H9 (cell line): Measurements from ENCODE around the gene HABP4. TPM values are rescaled to one million over a fixed set of nuclear protein-coding genes. Genes with fewer than 3 reads are reported as not detected.

Experiments used
- DNase-seq: peaks from one replicate; pipeline ENCODE4 v3.0.0-alpha.2; 2017
- H2AFZ ChIP-seq: one replicate; pipeline ENCODE4 v1.6.1; 2013; ENCODE audit warnings: mild to moderate bottlenecking, low read length, control low read depth, moderate library complexity
- H2AK5ac ChIP-seq: 2 replicates; pipeline ENCODE4 v1.6.1; 2013; ENCODE audit warnings: low read length, control low read depth, mixed read lengths; ENCODE audit not compliant: insufficient read length
- H2BK120ac ChIP-seq: one replicate; pipeline ENCODE4 v1.6.1; 2013; ENCODE audit warnings: low read depth, mild to moderate bottlenecking, low read length, control low read depth, inconsistent platforms; ENCODE audit not compliant: poor library complexity, severe bottlenecking
- H2BK12ac ChIP-seq: 2 replicates; pipeline ENCODE4 v1.6.1; 2013; ENCODE audit warnings: low read length, control low read depth, mixed read lengths, low read depth; ENCODE audit not compliant: insufficient read length
- H2BK15ac ChIP-seq: 2 replicates; pipeline ENCODE4 v1.6.1; 2013; ENCODE audit warnings: low read depth, low read length, control low read depth
- H2BK20ac ChIP-seq: one replicate; pipeline ENCODE4 v1.6.1; 2013; ENCODE audit warnings: low read depth, mild to moderate bottlenecking, low read length, control low read depth, inconsistent platforms; ENCODE audit not compliant: poor library complexity, severe bottlenecking
- H2BK5ac ChIP-seq: 2 replicates; pipeline ENCODE4 v1.6.1; 2013; ENCODE audit warnings: low read length, control low read depth, mixed read lengths; ENCODE audit not compliant: insufficient read length
- H3K14ac ChIP-seq: 2 replicates; pipeline ENCODE4 v1.6.1; 2013; ENCODE audit warnings: low read length, control low read depth; ENCODE audit not compliant: insufficient read depth
- H3K18ac ChIP-seq: 2 replicates; pipeline ENCODE4 v1.6.1; 2013; ENCODE audit warnings: low read depth, mild to moderate bottlenecking, mixed read lengths, low read length, control low read depth; ENCODE audit not compliant: insufficient read length
- H3K23ac ChIP-seq: 2 replicates; pipeline ENCODE4 v1.6.1; 2013; ENCODE audit warnings: low read length, control low read depth, mixed read lengths, low read depth; ENCODE audit not compliant: insufficient read length
- H3K23me2 ChIP-seq: 2 replicates; pipeline ENCODE4 v1.6.1; 2013; ENCODE audit warnings: low read depth, mild to moderate bottlenecking, mixed read lengths, low read length, control low read depth; ENCODE audit not compliant: insufficient read length, poor library complexity, severe bottlenecking
- H3K27ac ChIP-seq: 2 replicates; pipeline ENCODE4 v1.5.1; 2013; ENCODE audit warnings: low read length, control low read depth, mixed read lengths, low read depth; ENCODE audit not compliant: insufficient read length
- H3K27me3 ChIP-seq: 2 replicates; pipeline ENCODE4 v1.6.1; 2013; ENCODE audit warnings: low read length, control low read depth, inconsistent platforms; ENCODE audit not compliant: insufficient read depth
- H3K4ac ChIP-seq: 2 replicates; pipeline ENCODE4 v1.6.1; 2013; ENCODE audit warnings: low read depth, mild to moderate bottlenecking, control low read depth, inconsistent platforms, low read length, moderate library complexity
- H3K4me1 ChIP-seq: 2 replicates; pipeline ENCODE4 v1.6.1; 2013; ENCODE audit warnings: low read length, control low read depth, inconsistent platforms; ENCODE audit not compliant: insufficient read depth
- H3K4me2 ChIP-seq: 2 replicates; pipeline ENCODE4 v1.6.1; 2013; ENCODE audit warnings: low read length, control low read depth, mixed read lengths; ENCODE audit not compliant: insufficient read length, insufficient read depth
- H3K56ac ChIP-seq: 2 replicates; pipeline ENCODE4 v1.6.1; 2013; ENCODE audit warnings: low read depth, mild to moderate bottlenecking, mixed read lengths, low read length, control low read depth; ENCODE audit not compliant: insufficient read length
- H3K79me1 ChIP-seq: 2 replicates; pipeline ENCODE4 v1.6.1; 2013; ENCODE audit warnings: low read depth, mild to moderate bottlenecking, moderate library complexity, low read length, control low read depth, inconsistent platforms; ENCODE audit not compliant: insufficient read depth, poor library complexity, severe bottlenecking
- H3K79me2 ChIP-seq: 2 replicates; pipeline ENCODE4 v1.6.1; 2013; ENCODE audit warnings: low read length, control low read depth, inconsistent platforms; ENCODE audit not compliant: insufficient read depth
- H3K9ac ChIP-seq: 2 replicates; pipeline ENCODE4 v1.6.1; 2013; ENCODE audit warnings: low read length, control low read depth, mixed read lengths; ENCODE audit not compliant: insufficient read length; ENCODE audit errors: extremely low read depth
- H3K9me3 ChIP-seq: one replicate; pipeline ENCODE4 v1.6.1; 2013; ENCODE audit warnings: low read depth, low read length, inconsistent platforms; ENCODE audit not compliant: control insufficient read depth
- H3T11ph ChIP-seq: one replicate; pipeline ENCODE4 v1.6.1; 2013; ENCODE audit warnings: mild to moderate bottlenecking, low read length, control low read depth, inconsistent platforms
- H4K20me1 ChIP-seq: one replicate; pipeline ENCODE4 v1.6.1; 2013; ENCODE audit not compliant: control insufficient read depth, insufficient read length, insufficient read depth
- H4K5ac ChIP-seq: 2 replicates; pipeline ENCODE4 v1.6.1; 2013; ENCODE audit warnings: low read depth, mild to moderate bottlenecking, mixed read lengths, low read length, control low read depth; ENCODE audit not compliant: insufficient read length
- H4K8ac ChIP-seq: replicated peaks from 2 replicates; pipeline ENCODE4 v1.6.1; 2013; ENCODE audit warnings: low read length, control low read depth, mixed read lengths, low read depth; ENCODE audit not compliant: insufficient read length
- H4K91ac ChIP-seq: 2 replicates; pipeline ENCODE4 v1.6.1; 2013; ENCODE audit warnings: low read depth, mild to moderate bottlenecking, moderate library complexity, mixed read lengths, low read length, control low read depth; ENCODE audit not compliant: insufficient read length
- H3K27ac Mint-ChIP-seq, 3 experiments: 2 replicates in 2 of 3; 3 replicates in 1 of 3; pipeline ENCODE4 v1.8.0; 2020 to 2021; ENCODE audit warnings: mixed read lengths in 3 of 3, mild to moderate bottlenecking in 1 of 3, moderate library complexity in 1 of 3
- H3K27me3 Mint-ChIP-seq: 2 replicates; pipeline ENCODE4 v1.8.0; 2021; ENCODE audit warnings: low read depth, mild to moderate bottlenecking, moderate library complexity, mixed read lengths
- H3K36me3 Mint-ChIP-seq, 3 experiments: 2 replicates in 2 of 3; 3 replicates in 1 of 3; pipeline ENCODE4 v1.8.0; 2020 to 2021; ENCODE audit warnings: low read depth in 3 of 3, mixed read lengths in 3 of 3; ENCODE audit not compliant: insufficient read depth in 1 of 3
- H3K4me1 Mint-ChIP-seq, 2 experiments: 2 replicates each; pipeline ENCODE4 v1.8.0; 2020; ENCODE audit warnings: mixed read lengths in 2 of 2
- H3K4me3 Mint-ChIP-seq, 2 experiments: 2 replicates in 1 of 2; 3 replicates in 1 of 2; pipeline ENCODE4 v1.8.0; 2020 to 2021; ENCODE audit warnings: mild to moderate bottlenecking in 2 of 2, mixed read lengths in 2 of 2, moderate library complexity in 1 of 2
- H3K9me3 Mint-ChIP-seq, 2 experiments: 2 replicates in 1 of 2; 3 replicates in 1 of 2; pipeline ENCODE4 v1.8.0; 2020; ENCODE audit warnings: mild to moderate bottlenecking in 2 of 2, mixed read lengths in 2 of 2, moderate library complexity in 1 of 2
- WGBS: extraction: QIAGEN DNeasy Blood & Tissue Kit; methylation state at CpG from one replicate; pipeline ENCODE4 v1.1.7; 2013; ENCODE audit warnings: missing lambda C conversion rate, low lambda C conversion rate, mixed read lengths; ENCODE audit not compliant: insufficient read length; ENCODE audit errors: extremely low coverage; 5-methylcytosine and 5-hydroxymethylcytosine counted together
- total RNA-seq: library from RNA; stranded (reverse); gene quantifications from 2 replicates; pipeline ENCODE4 v1.2.1, GENCODE V29; 2021
- TF ChIP-seq, protein P1 (sequence below): fragments of 200-600 bp; sonication (generic); conservative IDR thresholded peaks from 3 replicates; pipeline ENCODE4 v1.8.0; 2021; ENCODE audit warnings: antibody characterized with exemption, mild to moderate bottlenecking

The HABP4 gene
- total RNA-seq, 1 experiment from 2014 or later, result 7.5 TPM

DNA sequence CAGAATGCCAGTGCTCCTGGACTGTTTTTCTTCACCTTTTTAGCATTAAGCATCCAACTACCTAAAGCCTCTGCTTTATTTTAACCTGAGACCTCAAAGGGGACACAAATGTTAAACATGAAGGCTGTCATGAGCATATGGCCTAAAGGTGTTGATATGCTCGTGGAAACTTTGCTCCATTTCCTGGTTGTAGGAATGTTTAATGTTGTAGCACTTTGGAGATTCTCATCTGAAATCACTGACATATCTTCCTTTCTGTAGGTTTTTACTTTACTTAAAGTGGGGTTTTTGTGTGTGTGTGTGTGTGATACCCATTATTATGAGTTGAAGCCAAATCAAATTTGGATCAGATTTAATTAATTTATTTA lies 37.0 kb downstream of the HABP4 start:
- H3K56ac ChIP-seq, result no peak overlapping the region
- Mint-ChIP-seq H3K36me3 (peaks cover 8 to 63% (median 51%) of the 10 kb centered on the region in 3 experiments), H3K9me3 (no peaks in the 10 kb centered on the region), H3K4me1 (no peaks in the 10 kb centered on the region), H3K27ac (no peak overlapping the region), H3K27me3 (no peaks in the 10 kb centered on the region), H3K4me3 (no peak overlapping the region)
- H3K9me3 ChIP-seq, result no peaks in the 10 kb centered on the region
- H2AFZ ChIP-seq, result no peak overlapping the region
- no peak overlapping the region for H4K8ac ChIP-seq
- H3K27me3 ChIP-seq, result no peaks in the 10 kb centered on the region
- no peak overlapping the region for H2BK15ac ChIP-seq
- no peak overlapping the region for H2AK5ac ChIP-seq
- no peak overlapping the region for H3K23ac ChIP-seq
- no peak overlapping the region for H3K18ac ChIP-seq
- no peak overlapping the region for H2BK20ac ChIP-seq
- no peak overlapping the region for H3K27ac ChIP-seq
- H3K4me1 ChIP-seq, result no peaks in the 10 kb centered on the region
- H3K4me2 ChIP-seq, result no peak overlapping the region
- H3K23me2 ChIP-seq, result no peaks in the 10 kb centered on the region
- H3K79me2 ChIP-seq, result no peaks in the 10 kb centered on the region
- no peak overlapping the region for H4K91ac ChIP-seq
- H3K4ac ChIP-seq, result no peak overlapping the region
- H3K14ac ChIP-seq, result no peak overlapping the region
- no peaks in the 10 kb centered on the region for H4K20me1 ChIP-seq
- H4K5ac ChIP-seq, result no peak overlapping the region
- no peak overlapping the region for H3K9ac ChIP-seq
- no peak overlapping the region for H3T11ph ChIP-seq
- H2BK120ac ChIP-seq, result no peak overlapping the region
- TF ChIP-seq, protein P1, sequence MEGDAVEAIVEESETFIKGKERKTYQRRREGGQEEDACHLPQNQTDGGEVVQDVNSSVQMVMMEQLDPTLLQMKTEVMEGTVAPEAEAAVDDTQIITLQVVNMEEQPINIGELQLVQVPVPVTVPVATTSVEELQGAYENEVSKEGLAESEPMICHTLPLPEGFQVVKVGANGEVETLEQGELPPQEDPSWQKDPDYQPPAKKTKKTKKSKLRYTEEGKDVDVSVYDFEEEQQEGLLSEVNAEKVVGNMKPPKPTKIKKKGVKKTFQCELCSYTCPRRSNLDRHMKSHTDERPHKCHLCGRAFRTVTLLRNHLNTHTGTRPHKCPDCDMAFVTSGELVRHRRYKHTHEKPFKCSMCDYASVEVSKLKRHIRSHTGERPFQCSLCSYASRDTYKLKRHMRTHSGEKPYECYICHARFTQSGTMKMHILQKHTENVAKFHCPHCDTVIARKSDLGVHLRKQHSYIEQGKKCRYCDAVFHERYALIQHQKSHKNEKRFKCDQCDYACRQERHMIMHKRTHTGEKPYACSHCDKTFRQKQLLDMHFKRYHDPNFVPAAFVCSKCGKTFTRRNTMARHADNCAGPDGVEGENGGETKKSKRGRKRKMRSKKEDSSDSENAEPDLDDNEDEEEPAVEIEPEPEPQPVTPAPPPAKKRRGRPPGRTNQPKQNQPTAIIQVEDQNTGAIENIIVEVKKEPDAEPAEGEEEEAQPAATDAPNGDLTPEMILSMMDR, result no peak
- no peak overlapping the region for H2BK12ac ChIP-seq
- no peak for DNase-seq
- H2BK5ac ChIP-seq, result no peak overlapping the region
- WGBS, result no CpG with 5 or more reads among the region's 1 CpG
- no peaks in the 10 kb centered on the region for H3K79me1 ChIP-seq
